ENCODE measurements around the gene PIK3C2G. TPM values are rescaled to one million over a fixed set of nuclear protein-coding genes. Genes with fewer than 3 reads are reported as not detected.

The PIK3C2G gene
- polyA plus RNA-seq, 1 of the 3 experiments (the other 2 are of a cell fraction) = 0.02 TPM

GRCh38 chr12:18487509-18487908 is 226.2 kb downstream of the PIK3C2G start:
- TF ChIP-seq MEF2A (IDR thresholded peaks at IDR 0.05; ENCODE audit: borderline replicate concordance, low read depth) (no peak), TEAD4 (IDR thresholded peaks at IDR 0.05; ENCODE audit: borderline replicate concordance, insufficient read depth) (no peak), IRF3 (IDR thresholded peaks at IDR 0.05; ENCODE audit: low read depth, low read length) (no peak), FOXM1 (IDR thresholded peaks at IDR 0.05; ENCODE audit: low read depth) (no peak), NRF1 (IDR thresholded peaks at IDR 0.05; ENCODE audit: low read depth, low read length) (no peak), EP300 (IDR thresholded peaks at IDR 0.05; ENCODE audit: borderline replicate concordance in 1 of 2, low read depth in 1 of 2, low read length in 1 of 2) (no peak), RFX5 (IDR thresholded peaks at IDR 0.05; ENCODE audit: low read length) (no peak), CTCF (IDR thresholded peaks at IDR 0.05) (no peak), TCF12 (IDR thresholded peaks at IDR 0.05) (no peak), GABPA (IDR thresholded peaks at IDR 0.05; ENCODE audit: low read depth) (no peak), CHD2 (IDR thresholded peaks at IDR 0.05; ENCODE audit: low read length, partially characterized antibody) (no peak), ZBTB33 (IDR thresholded peaks at IDR 0.05; ENCODE audit: borderline replicate concordance, low read depth) (no peak), ELF1 (IDR thresholded peaks at IDR 0.05) (no peak), GATA2 (CRISPR knock-in tag; IDR thresholded peaks at IDR 0.05) (no peak), JUND (IDR thresholded peaks at IDR 0.05) (no peak)
- TF ChIP-seq, protein P1, sequence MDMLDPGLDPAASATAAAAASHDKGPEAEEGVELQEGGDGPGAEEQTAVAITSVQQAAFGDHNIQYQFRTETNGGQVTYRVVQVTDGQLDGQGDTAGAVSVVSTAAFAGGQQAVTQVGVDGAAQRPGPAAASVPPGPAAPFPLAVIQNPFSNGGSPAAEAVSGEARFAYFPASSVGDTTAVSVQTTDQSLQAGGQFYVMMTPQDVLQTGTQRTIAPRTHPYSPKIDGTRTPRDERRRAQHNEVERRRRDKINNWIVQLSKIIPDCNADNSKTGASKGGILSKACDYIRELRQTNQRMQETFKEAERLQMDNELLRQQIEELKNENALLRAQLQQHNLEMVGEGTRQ (IDR thresholded peaks at IDR 0.05; ENCODE audit: borderline replicate concordance, low read depth, low read length) = no peak
- no peaks in the 10 kb centered on the region for H3K27me3 ChIP-seq (ENCODE audit: insufficient read depth)
- DNase-seq = no peak
- H2AFZ ChIP-seq (ENCODE audit: low read depth) = no peak overlapping the region
- H3K4me1 ChIP-seq (ENCODE audit: control insufficient read depth in 1 of 2, insufficient read depth in 2 of 2, low read depth in 1 of 2, low read length in 1 of 2) = peaks cover 0 to 5% of the 10 kb centered on the region in 2 experiments; a peak in 1 of 4 replicates
- H4K20me1 ChIP-seq (ENCODE audit: insufficient read depth) = no peaks in the 10 kb centered on the region
- H3K36me3 ChIP-seq (replicated peaks in 1 of 2; ENCODE audit: control insufficient read depth in 1 of 2, insufficient read depth in 2 of 2, low read length in 1 of 2) = no peaks in the 10 kb centered on the region
- ChIA-PET CTCF (no interaction called here), POLR2A (no interaction called here)
- H3K4me2 ChIP-seq = no peak overlapping the region
- no peak overlapping the region for H3K9ac ChIP-seq
- 18% methylated on average over 3 of the region's 3 CpGs for WGBS (ENCODE audit: low lambda C conversion rate)
- no peaks in the 10 kb centered on the region for H3F3A ChIP-seq (replicated peaks; ENCODE audit: insufficient read depth)
- H3K27ac ChIP-seq (ENCODE audit: low read depth in 2 of 2, low read length in 1 of 2) = no peak overlapping the region
- no peaks in the 10 kb centered on the region for H3K9me2 ChIP-seq
- no peaks in the 10 kb centered on the region for H3K9me3 ChIP-seq
- H3K79me2 ChIP-seq (ENCODE audit: insufficient read depth) = no peaks in the 10 kb centered on the region
- no peak overlapping the region for H3K4me3 ChIP-seq (ENCODE audit: low read depth in 2 of 2, low read length in 1 of 2)

Data from SK-N-SH (cell line).